WTC11 (cell line): ENCODE data around the gene P2RX1. TPM values are rescaled to one million over a fixed set of nuclear protein-coding genes. Genes with fewer than 3 reads are reported as not detected.

ENCODE experiments used
- ATAC-seq: fragments of 200-7000 bp; cut with Tn5 transposase; 2 replicates; pipeline ENCODE4 v1.10.0; 2021; ENCODE audit warnings: mild to moderate bottlenecking, moderate library complexity
- CTCF ChIA-PET: fragments of 300-600 bp; sonication (Branson Sonifier 250); formaldehyde crosslinking; loops from one replicate; lab custom pipeline; 2021; ENCODE audit warnings: antibody characterized with exemption; lab: Charles Lee
- POLR2A ChIA-PET: fragments of 350-600 bp; sonication (Branson Sonifier 250); formaldehyde crosslinking; loops from one replicate; lab custom pipeline; 2021; ENCODE audit warnings: antibody characterized with exemption; lab: Charles Lee
- DNase-seq: peaks from one replicate; pipeline ENCODE4 v3.0.0; 2021; ENCODE audit warnings: low spot score
- H3K27ac Mint-ChIP-seq: 2 replicates; pipeline ENCODE4 v1.8.0; 2021; ENCODE audit warnings: mixed read lengths
- H3K27me3 Mint-ChIP-seq: 2 replicates; pipeline ENCODE4 v1.8.0; 2021; ENCODE audit warnings: low read depth, mild to moderate bottlenecking, moderate library complexity, mixed read lengths
- H3K36me3 Mint-ChIP-seq: 2 replicates; pipeline ENCODE4 v1.8.0; 2021; ENCODE audit warnings: mixed read lengths
- H3K4me1 Mint-ChIP-seq: 2 replicates; pipeline ENCODE4 v1.8.0; 2022; ENCODE audit warnings: mixed read lengths
- H3K4me3 Mint-ChIP-seq: 2 replicates; pipeline ENCODE4 v1.8.0; 2021; ENCODE audit warnings: mild to moderate bottlenecking, moderate library complexity, mixed read lengths
- H3K9me3 Mint-ChIP-seq: 2 replicates; pipeline ENCODE4 v1.8.0; 2021; ENCODE audit warnings: mixed read lengths
- ATF2 ChIP-seq: sonication (generic); formaldehyde crosslinking; IDR thresholded peaks from 2 replicates; pipeline ENCODE4 v1.8.1; 2022; ENCODE audit warnings: low read depth, missing genetic modification reagents, borderline replicate concordance
- CBFB ChIP-seq: sonication (generic); formaldehyde crosslinking; IDR thresholded peaks from 2 replicates; pipeline ENCODE4 v1.8.1; 2022; ENCODE audit warnings: mild to moderate bottlenecking, low read depth, missing genetic modification reagents
- CREB1 ChIP-seq: sonication (generic); formaldehyde crosslinking; IDR thresholded peaks from 2 replicates; pipeline ENCODE4 v1.8.0; 2023; ENCODE audit warnings: mild to moderate bottlenecking, missing genetic modification reagents
- ELF4 ChIP-seq: sonication (generic); formaldehyde crosslinking; IDR thresholded peaks from 2 replicates; pipeline ENCODE4 v1.8.1; 2022; ENCODE audit warnings: low read depth, mild to moderate bottlenecking, moderate library complexity, missing genetic modification reagents
- ERG ChIP-seq: fragments of 250-450 bp; sonication (Bioruptor Pico); IDR thresholded peaks from 2 replicates; pipeline ENCODE4 v1.8.0; 2021; ENCODE audit warnings: mild to moderate bottlenecking
- ETV6 ChIP-seq: sonication (generic); formaldehyde crosslinking; IDR thresholded peaks from 2 replicates; pipeline ENCODE4 v1.8.1; 2022; ENCODE audit warnings: mild to moderate bottlenecking, missing genetic modification reagents
- FOXJ3 ChIP-seq: sonication (generic); formaldehyde crosslinking; IDR thresholded peaks from 2 replicates; pipeline ENCODE4 v1.9.0; 2021; ENCODE audit warnings: missing genetic modification reagents, mild to moderate bottlenecking, borderline replicate concordance
- FOXP1 ChIP-seq: sonication (generic); formaldehyde crosslinking; IDR thresholded peaks from 2 replicates; pipeline ENCODE4 v1.8.0; 2022; ENCODE audit warnings: missing genetic modification reagents, mild to moderate bottlenecking, moderate library complexity, borderline replicate concordance
- IRF1 ChIP-seq: sonication (generic); formaldehyde crosslinking; IDR thresholded peaks from 2 replicates; pipeline ENCODE4 v1.8.0; 2023; ENCODE audit warnings: missing genetic modification reagents
- IRF2 ChIP-seq: sonication (generic); formaldehyde crosslinking; IDR thresholded peaks from 2 replicates; pipeline ENCODE4 v1.8.0; 2022; ENCODE audit warnings: low read depth, missing genetic modification reagents, borderline replicate concordance
- JAZF1 ChIP-seq: fragments of 250-450 bp; sonication (Bioruptor Pico); IDR thresholded peaks from 2 replicates; pipeline ENCODE4 v1.9.0; 2021; ENCODE audit warnings: moderate library complexity, mild to moderate bottlenecking, inconsistent platforms
- JUN ChIP-seq: sonication (generic); formaldehyde crosslinking; IDR thresholded peaks from 2 replicates; pipeline ENCODE4 v1.8.0; 2023; ENCODE audit warnings: mild to moderate bottlenecking, missing genetic modification reagents
- KAT7 ChIP-seq: sonication (generic); formaldehyde crosslinking; IDR thresholded peaks from 2 replicates; pipeline ENCODE4 v1.8.1; 2023; ENCODE audit warnings: missing genetic modification reagents, mild to moderate bottlenecking, borderline replicate concordance
- SMAD4 ChIP-seq: sonication (generic); formaldehyde crosslinking; IDR thresholded peaks from 2 replicates; pipeline ENCODE4 v1.8.0; 2022; ENCODE audit warnings: mild to moderate bottlenecking, missing genetic modification reagents
- SP1 ChIP-seq: sonication (generic); formaldehyde crosslinking; conservative IDR thresholded peaks from 2 replicates; pipeline ENCODE4 v1.8.1; 2022; ENCODE audit warnings: missing genetic modification reagents
- ZBTB43 ChIP-seq: sonication (generic); formaldehyde crosslinking; IDR thresholded peaks from 2 replicates; pipeline ENCODE4 v1.8.1; 2023; ENCODE audit warnings: mild to moderate bottlenecking, missing genetic modification reagents
- ZNF263 ChIP-seq: sonication (generic); formaldehyde crosslinking; IDR thresholded peaks from 2 replicates; pipeline ENCODE4 v1.8.1; 2022; ENCODE audit warnings: low read depth, mild to moderate bottlenecking, moderate library complexity, missing genetic modification reagents
- ZNF396 ChIP-seq: fragments of 250-450 bp; sonication (Bioruptor Pico); IDR thresholded peaks from 2 replicates; pipeline ENCODE4 v1.8.0; 2021; ENCODE audit warnings: mild to moderate bottlenecking, moderate library complexity, borderline replicate concordance
- ZNF416 ChIP-seq: fragments of 250-450 bp; sonication (Bioruptor Pico); IDR thresholded peaks from 2 replicates; pipeline ENCODE4 v1.9.0; 2021; ENCODE audit warnings: mild to moderate bottlenecking, inconsistent platforms
- ZNF425 ChIP-seq: fragments of 250-450 bp; sonication (Bioruptor Pico); conservative IDR thresholded peaks from 2 replicates; pipeline ENCODE4 v1.9.0; 2021; ENCODE audit warnings: mild to moderate bottlenecking
- ZNF671 ChIP-seq: fragments of 250-450 bp; sonication (Bioruptor Pico); IDR thresholded peaks from 2 replicates; pipeline ENCODE4 v1.8.0; 2021; ENCODE audit warnings: mild to moderate bottlenecking
- total RNA-seq: library from RNA; stranded (reverse); gene quantifications from 3 replicates; pipeline ENCODE4 v1.2.3, GENCODE V29; 2021
- TF ChIP-seq, protein P1 (sequence below): sonication (generic); formaldehyde crosslinking; IDR thresholded peaks from 2 replicates; pipeline ENCODE4 v1.8.1; 2022; ENCODE audit warnings: mild to moderate bottlenecking, missing genetic modification reagents, moderate library complexity, borderline replicate concordance

The P2RX1 gene
- total RNA-seq, 1 experiment from 2014 or later, result 0.07 TPM

- TF ChIP-seq, protein P1, sequence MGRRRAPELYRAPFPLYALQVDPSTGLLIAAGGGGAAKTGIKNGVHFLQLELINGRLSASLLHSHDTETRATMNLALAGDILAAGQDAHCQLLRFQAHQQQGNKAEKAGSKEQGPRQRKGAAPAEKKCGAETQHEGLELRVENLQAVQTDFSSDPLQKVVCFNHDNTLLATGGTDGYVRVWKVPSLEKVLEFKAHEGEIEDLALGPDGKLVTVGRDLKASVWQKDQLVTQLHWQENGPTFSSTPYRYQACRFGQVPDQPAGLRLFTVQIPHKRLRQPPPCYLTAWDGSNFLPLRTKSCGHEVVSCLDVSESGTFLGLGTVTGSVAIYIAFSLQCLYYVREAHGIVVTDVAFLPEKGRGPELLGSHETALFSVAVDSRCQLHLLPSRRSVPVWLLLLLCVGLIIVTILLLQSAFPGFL (CRISPR knock-in tag), result no peak
- no peak for TF ChIP-seq FOXJ3 (CRISPR knock-in tag)
- TF ChIP-seq, all 79 proteins: peak for 0
Observed at GRCh38 chr17:3865176-3865575, 51.1 kb downstream of the P2RX1 start (continued).

GRCh38 chr17:3864534-3864933 is 51.7 kb downstream of the P2RX1 start:
- H3K27me3 Mint-ChIP-seq, result no peaks in the 10 kb centered on the region; the same call in 1 of the 2 replicates
- TF ChIP-seq JAZF1 (no peak), ZNF425 (no peak), CREB1 (CRISPR knock-in tag) (no peak), ZBTB43 (no peak), KAT7 (CRISPR knock-in tag) (no peak), ATF2 (CRISPR knock-in tag) (no peak), IRF2 (no peak), FOXP1 (no peak), ERG (CRISPR knock-in tag) (no peak), SP1 (CRISPR knock-in tag) (no peak), ZNF263 (CRISPR knock-in tag) (no peak), JUN (no peak), ZNF396 (CRISPR knock-in tag) (no peak), ELF4 (CRISPR knock-in tag) (no peak), CBFB (CRISPR knock-in tag) (no peak), ETV6 (CRISPR knock-in tag) (no peak), ZNF416 (CRISPR knock-in tag) (no peak), ZNF671 (CRISPR knock-in tag) (no peak), IRF1 (CRISPR knock-in tag) (no peak), SMAD4 (CRISPR knock-in tag) (no peak)
- H3K4me1 Mint-ChIP-seq, result no peaks in the 10 kb centered on the region
- ChIA-PET POLR2A (interaction anchor here (0.5 kb wide), 1 partner anchor 117 kb away, joined by 4 read pairs; no protein-coding TSS in a partner anchor), CTCF (interaction anchor here (1.0 to 5.5 kb wide), 3 partner anchors 20 to 35 kb away, joined by 3 to 43 read pairs (median 4); partner anchors contain the start of gene NCBP3)
- no peak for DNase-seq
- no peak for ATAC-seq
- no peak overlapping the region for H3K4me3 Mint-ChIP-seq
- H3K36me3 Mint-ChIP-seq, result peaks cover 2% of the 10 kb centered on the region; the same call in 1 of the 2 replicates
- H3K9me3 Mint-ChIP-seq, result no peaks in the 10 kb centered on the region
- no peak overlapping the region for H3K27ac Mint-ChIP-seq
